Measurements from ENCODE around the gene FGF14.

FGF14 gene

GRCh38 chr13:102310691-102311418 lies 91.0 kb downstream of the FGF14 start:
- no peak for DNase-seq

- peak in 5 of 51 donors; percentile 3 to 15 (median 4) for DNase-seq
These were observed 92.7 kb downstream of the FGF14 start for GRCh38 chr13:102309110-102309509.

- DNase-seq, result no peak
These were observed 99.3 kb downstream of the FGF14 start for GRCh38 chr13:102302534-102302933.

- no peak for DNase-seq
These were observed 101.5 kb downstream of the FGF14 start for GRCh38 chr13:102300379-102300778.

- no peak for DNase-seq
These were observed 102.5 kb downstream of the FGF14 start for GRCh38 chr13:102299366-102299765.

GRCh38 chr13:102298051-102298450 lies 103.8 kb downstream of the FGF14 start:
- no peak for DNase-seq

GRCh38 chr13:102295316-102296048 lies 106.4 kb downstream of the FGF14 start:
- DNase-seq, result no peak

GRCh38 chr13:102294407-102295018 lies 107.3 kb downstream of the FGF14 start:
- no peak for DNase-seq

GRCh38 chr13:102293723-102294122 lies 108.1 kb downstream of the FGF14 start:
- peak in 1 of 51 donors; percentile 32 for DNase-seq

GRCh38 chr13:102291587-102292218 lies 110.1 kb downstream of the FGF14 start:
- no peak for DNase-seq

GRCh38 chr13:102289606-102290005 lies 112.2 kb downstream of the FGF14 start:
- no peak for DNase-seq

GRCh38 chr13:102286326-102286725 lies 115.5 kb downstream of the FGF14 start:
- no peak for DNase-seq

GRCh38 chr13:102280366-102280765 lies 121.5 kb downstream of the FGF14 start:
- no peak for DNase-seq

GRCh38 chr13:102277286-102277685 lies 124.6 kb downstream of the FGF14 start:
- no peak for DNase-seq

GRCh38 chr13:102276404-102276803 lies 125.4 kb downstream of the FGF14 start:
- no peak for DNase-seq

- no peak for DNase-seq
These were observed 125.9 kb downstream of the FGF14 start for GRCh38 chr13:102275969-102276368.

GRCh38 chr13:102273111-102273510 lies 128.7 kb downstream of the FGF14 start:
- DNase-seq, result no peak

- DNase-seq, result no peak
These were observed 134.7 kb downstream of the FGF14 start for GRCh38 chr13:102267191-102267590.

GRCh38 chr13:102261809-102262208 lies 140.0 kb downstream of the FGF14 start:
- DNase-seq, result no peak

- no peak for DNase-seq
These were observed 140.5 kb downstream of the FGF14 start for GRCh38 chr13:102261316-102261715.

GRCh38 chr13:102260256-102260655 lies 141.6 kb downstream of the FGF14 start:
- DNase-seq, result no peak

GRCh38 chr13:102255409-102255808 lies 146.4 kb downstream of the FGF14 start:
- no peak for DNase-seq
